Measurements from ENCODE around the gene SND1. TPM values are rescaled to one million over a fixed set of nuclear protein-coding genes. Genes with fewer than 3 reads are reported as not detected.

SND1 gene
- total and polyA plus RNA-seq, 4 donors, result 59.4 to 214 (median 84.1) TPM

DNA sequence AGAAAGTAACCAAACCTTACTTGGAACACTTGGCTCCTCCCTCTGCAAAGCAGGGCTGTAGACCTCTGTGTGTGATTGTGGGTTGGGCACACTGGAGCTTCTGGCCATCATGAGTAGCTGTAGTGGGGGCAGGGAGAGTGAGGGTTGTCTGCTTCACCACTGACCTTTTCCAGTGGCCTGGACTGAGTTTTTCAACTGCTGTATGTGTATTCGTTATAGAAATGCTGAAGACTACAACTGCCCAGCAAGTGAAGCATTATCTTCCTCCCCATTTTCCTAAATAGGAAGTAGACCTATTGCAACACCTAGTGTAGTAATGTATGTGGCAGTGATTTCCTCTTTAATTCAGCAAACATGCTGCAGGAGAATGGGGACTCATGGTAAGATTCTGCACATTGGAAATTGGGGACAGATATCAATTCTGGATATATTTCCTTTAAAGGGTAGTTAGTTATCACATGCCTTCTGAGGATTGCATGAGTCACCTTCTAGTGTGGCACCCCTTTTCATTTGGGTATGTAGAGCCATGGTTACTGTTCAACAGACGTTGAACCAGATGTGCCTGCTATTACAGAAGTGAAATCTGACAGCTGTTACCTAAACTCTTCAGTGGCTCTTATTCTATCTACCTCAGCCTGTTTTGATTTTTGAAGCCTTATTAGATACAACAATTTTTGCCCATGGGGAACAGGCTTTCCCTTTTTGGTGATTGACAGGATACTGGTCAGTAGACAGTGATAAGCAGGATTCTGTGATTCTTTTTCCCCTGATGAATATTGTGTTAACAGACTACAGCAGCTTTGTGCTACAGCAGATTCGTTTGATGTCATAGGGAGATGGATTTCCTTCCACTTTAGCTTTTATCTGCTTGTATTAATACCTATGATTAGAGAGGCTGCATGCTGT lies 130.9 kb downstream of the SND1 start:
- WGBS, result 80% methylated on average over 3 of the region's 3 CpGs
- no peaks in the 10 kb centered on the region for H3K9me3 ChIP-seq (ENCODE audit: control insufficient read depth in 4 of 4, low read length in 3 of 4)
- peak in 1 of 2 donors; percentile 5 for TF ChIP-seq RAD21 (IDR thresholded peaks at IDR 0.05)
- TF ChIP-seq HNF4G (IDR thresholded peaks at IDR 0.05), result no peak
- H3K27ac ChIP-seq (ENCODE audit: low read depth in 1 of 2, low read length in 2 of 2), result no peak overlapping the region
- DNase-seq (ENCODE audit: low spot score), result no peak
- H3K4me1 ChIP-seq (ENCODE audit: control insufficient read depth in 4 of 4, insufficient read depth in 4 of 4, low read length in 3 of 4), result peaks cover 0 to 1% (median 0%) of the 10 kb centered on the region in 4 donors
- no peak overlapping the region for H3K9ac ChIP-seq (ENCODE audit: low read depth in 1 of 2, low read length in 2 of 2)
- no peaks in the 10 kb centered on the region for H3K36me3 ChIP-seq (ENCODE audit: control insufficient read depth in 4 of 4, insufficient read depth in 3 of 4, low read depth in 1 of 4, low read length in 3 of 4)
- no peaks in the 10 kb centered on the region for H3K27me3 ChIP-seq (ENCODE audit: control insufficient read depth in 4 of 4, insufficient read depth in 4 of 4, low read length in 3 of 4)
- no peak overlapping the region for H3K4me3 ChIP-seq (ENCODE audit: low read depth in 1 of 3, low read length in 3 of 3)

DNA sequence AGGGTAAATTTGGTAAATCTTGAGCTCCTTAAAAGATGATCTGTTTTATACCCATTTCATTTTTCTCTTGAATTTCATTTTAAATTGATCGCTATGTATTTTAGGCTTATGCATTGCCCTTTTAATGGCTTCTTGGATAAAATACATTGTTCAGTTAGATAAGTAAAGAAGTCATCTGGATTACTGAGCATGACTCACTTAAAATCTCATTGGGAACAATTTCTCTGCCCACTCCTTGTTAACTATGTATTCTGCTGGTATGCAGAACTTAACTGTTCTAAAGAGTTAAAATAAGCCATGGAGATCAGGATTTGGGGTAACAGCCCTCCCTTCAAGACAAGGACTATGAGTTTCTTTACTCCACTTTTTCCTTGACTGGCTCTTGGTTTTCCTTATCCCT lies 134.2 kb downstream of the SND1 start:
- no peak overlapping the region for H3K27ac ChIP-seq (ENCODE audit: low read depth in 1 of 2, low read length in 2 of 2)
- DNase-seq (ENCODE audit: low spot score), result no peak
- no peaks in the 10 kb centered on the region for H3K27me3 ChIP-seq (ENCODE audit: control insufficient read depth in 4 of 4, insufficient read depth in 4 of 4, low read length in 3 of 4)
- H3K9me3 ChIP-seq (ENCODE audit: control insufficient read depth in 4 of 4, low read length in 3 of 4), result no peaks in the 10 kb centered on the region
- 97% methylated on average over 1 of the region's 1 CpG for WGBS
- TF ChIP-seq HNF4G (IDR thresholded peaks at IDR 0.05), result no peak
- no peak for TF ChIP-seq RXRA (IDR thresholded peaks at IDR 0.05)
- TF ChIP-seq YY1 (IDR thresholded peaks at IDR 0.05), result no peak
- no peak for TF ChIP-seq FOXA2 (IDR thresholded peaks at IDR 0.05)
- TF ChIP-seq, protein P1, sequence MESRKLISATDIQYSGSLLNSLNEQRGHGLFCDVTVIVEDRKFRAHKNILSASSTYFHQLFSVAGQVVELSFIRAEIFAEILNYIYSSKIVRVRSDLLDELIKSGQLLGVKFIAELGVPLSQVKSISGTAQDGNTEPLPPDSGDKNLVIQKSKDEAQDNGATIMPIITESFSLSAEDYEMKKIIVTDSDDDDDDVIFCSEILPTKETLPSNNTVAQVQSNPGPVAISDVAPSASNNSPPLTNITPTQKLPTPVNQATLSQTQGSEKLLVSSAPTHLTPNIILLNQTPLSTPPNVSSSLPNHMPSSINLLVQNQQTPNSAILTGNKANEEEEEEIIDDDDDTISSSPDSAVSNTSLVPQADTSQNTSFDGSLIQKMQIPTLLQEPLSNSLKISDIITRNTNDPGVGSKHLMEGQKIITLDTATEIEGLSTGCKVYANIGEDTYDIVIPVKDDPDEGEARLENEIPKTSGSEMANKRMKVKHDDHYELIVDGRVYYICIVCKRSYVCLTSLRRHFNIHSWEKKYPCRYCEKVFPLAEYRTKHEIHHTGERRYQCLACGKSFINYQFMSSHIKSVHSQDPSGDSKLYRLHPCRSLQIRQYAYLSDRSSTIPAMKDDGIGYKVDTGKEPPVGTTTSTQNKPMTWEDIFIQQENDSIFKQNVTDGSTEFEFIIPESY (IDR thresholded peaks at IDR 0.05), result no peak
- H3K36me3 ChIP-seq (ENCODE audit: control insufficient read depth in 4 of 4, insufficient read depth in 3 of 4, low read depth in 1 of 4, low read length in 3 of 4), result no peaks in the 10 kb centered on the region
- peaks cover 1 to 9% (median 7%) of the 10 kb centered on the region in 4 donors for H3K4me1 ChIP-seq (ENCODE audit: control insufficient read depth in 4 of 4, insufficient read depth in 4 of 4, low read length in 3 of 4)
- no peak overlapping the region for H3K9ac ChIP-seq (ENCODE audit: low read depth in 1 of 2, low read length in 2 of 2)
- H3K4me3 ChIP-seq (ENCODE audit: low read depth in 1 of 3, low read length in 3 of 3), result no peak overlapping the region

DNA sequence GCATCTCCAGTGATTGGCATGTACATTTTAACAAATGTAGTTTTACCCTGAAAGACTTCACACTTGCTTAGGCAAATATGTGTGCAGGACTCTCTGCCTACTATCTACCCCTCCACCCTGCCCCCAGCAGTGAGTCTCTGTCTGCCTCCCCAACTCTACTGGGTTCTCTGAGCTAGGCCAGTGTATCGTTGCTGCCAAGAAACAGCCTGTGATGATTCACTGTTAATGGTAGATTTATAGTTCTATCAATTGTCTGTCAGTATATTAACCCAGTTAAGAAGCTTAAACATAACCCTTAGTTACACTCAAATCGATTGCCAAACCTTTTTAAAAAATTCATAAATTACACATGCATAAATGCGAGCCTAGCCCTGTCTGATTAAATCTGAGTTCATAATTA lies 137.0 kb downstream of the SND1 start:
- Histone ChIP-seq H3K4me3 (ENCODE audit: low read depth in 1 of 3, low read length in 3 of 3) (no peak overlapping the region), H3K27me3 (ENCODE audit: control insufficient read depth in 4 of 4, insufficient read depth in 4 of 4, low read length in 3 of 4) (no peaks in the 10 kb centered on the region), H3K9me3 (ENCODE audit: control insufficient read depth in 4 of 4, low read length in 3 of 4) (no peaks in the 10 kb centered on the region), H3K27ac (ENCODE audit: low read depth in 1 of 2, low read length in 2 of 2) (no peak overlapping the region), H3K4me1 (ENCODE audit: control insufficient read depth in 4 of 4, insufficient read depth in 4 of 4, low read length in 3 of 4) (peaks cover 0 to 24% (median 8%) of the 10 kb centered on the region in 4 donors), H3K9ac (ENCODE audit: low read depth in 1 of 2, low read length in 2 of 2) (no peak overlapping the region), H3K36me3 (ENCODE audit: control insufficient read depth in 4 of 4, insufficient read depth in 3 of 4, low read depth in 1 of 4, low read length in 3 of 4) (no peaks in the 10 kb centered on the region)
- TF ChIP-seq FOXA2 (IDR thresholded peaks at IDR 0.05) (no peak), TAF1 (conservative IDR thresholded peaks at IDR 0.05) (no peak), YY1 (IDR thresholded peaks at IDR 0.05) (no peak), SP1 (IDR thresholded peaks at IDR 0.05) (no peak), RAD21 (IDR thresholded peaks at IDR 0.05) (no peak), NR2F2 (IDR thresholded peaks at IDR 0.05) (no peak), GABPA (IDR thresholded peaks at IDR 0.05 in 1 of 2, conservative IDR thresholded peaks at IDR 0.05 in 1 of 2) (no peak), EGR1 (IDR thresholded peaks at IDR 0.05; ENCODE audit: low read depth in 2 of 2) (no peak), RXRA (IDR thresholded peaks at IDR 0.05) (no peak), HNF4A (conservative IDR thresholded peaks at IDR 0.05) (no peak)
- TF ChIP-seq, protein P2, sequence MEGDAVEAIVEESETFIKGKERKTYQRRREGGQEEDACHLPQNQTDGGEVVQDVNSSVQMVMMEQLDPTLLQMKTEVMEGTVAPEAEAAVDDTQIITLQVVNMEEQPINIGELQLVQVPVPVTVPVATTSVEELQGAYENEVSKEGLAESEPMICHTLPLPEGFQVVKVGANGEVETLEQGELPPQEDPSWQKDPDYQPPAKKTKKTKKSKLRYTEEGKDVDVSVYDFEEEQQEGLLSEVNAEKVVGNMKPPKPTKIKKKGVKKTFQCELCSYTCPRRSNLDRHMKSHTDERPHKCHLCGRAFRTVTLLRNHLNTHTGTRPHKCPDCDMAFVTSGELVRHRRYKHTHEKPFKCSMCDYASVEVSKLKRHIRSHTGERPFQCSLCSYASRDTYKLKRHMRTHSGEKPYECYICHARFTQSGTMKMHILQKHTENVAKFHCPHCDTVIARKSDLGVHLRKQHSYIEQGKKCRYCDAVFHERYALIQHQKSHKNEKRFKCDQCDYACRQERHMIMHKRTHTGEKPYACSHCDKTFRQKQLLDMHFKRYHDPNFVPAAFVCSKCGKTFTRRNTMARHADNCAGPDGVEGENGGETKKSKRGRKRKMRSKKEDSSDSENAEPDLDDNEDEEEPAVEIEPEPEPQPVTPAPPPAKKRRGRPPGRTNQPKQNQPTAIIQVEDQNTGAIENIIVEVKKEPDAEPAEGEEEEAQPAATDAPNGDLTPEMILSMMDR (IDR thresholded peaks at IDR 0.05; ENCODE audit: low read depth, low read length, missing input control), result no peak
- TF ChIP-seq, protein P3, sequence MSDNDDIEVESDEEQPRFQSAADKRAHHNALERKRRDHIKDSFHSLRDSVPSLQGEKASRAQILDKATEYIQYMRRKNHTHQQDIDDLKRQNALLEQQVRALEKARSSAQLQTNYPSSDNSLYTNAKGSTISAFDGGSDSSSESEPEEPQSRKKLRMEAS (IDR thresholded peaks at IDR 0.05), result no peak
- 94% methylated on average over 3 of the region's 3 CpGs for WGBS
- DNase-seq (ENCODE audit: low spot score), result no peak

Data from liver (tissue), 9 donors.